ENCODE data around the gene ANKRD10. TPM values are rescaled to one million over a fixed set of nuclear protein-coding genes. Genes with fewer than 3 reads are reported as not detected.

ANKRD10 gene
- total RNA-seq, 1 donor from 2014 or later, result 47.0 TPM

DNA sequence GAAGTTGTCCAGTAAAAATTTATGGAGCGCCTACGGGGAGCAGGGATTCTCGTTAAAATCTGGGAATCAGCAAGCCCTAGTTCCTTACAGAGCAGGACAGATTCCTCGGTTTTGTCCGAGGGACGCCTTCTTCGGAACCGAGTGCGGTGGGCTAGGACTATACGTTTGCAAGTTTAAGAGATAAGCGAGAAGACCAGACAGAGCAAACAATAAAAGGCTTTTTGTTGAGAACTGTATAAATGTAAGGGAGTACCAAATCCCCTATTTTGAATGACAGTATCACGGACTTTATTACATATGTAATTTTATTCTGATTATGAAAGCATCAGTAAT is 971 bp upstream of the ANKRD10 start:
- no peak for DNase-seq (ENCODE audit: low read depth in 2 of 2)

DNA sequence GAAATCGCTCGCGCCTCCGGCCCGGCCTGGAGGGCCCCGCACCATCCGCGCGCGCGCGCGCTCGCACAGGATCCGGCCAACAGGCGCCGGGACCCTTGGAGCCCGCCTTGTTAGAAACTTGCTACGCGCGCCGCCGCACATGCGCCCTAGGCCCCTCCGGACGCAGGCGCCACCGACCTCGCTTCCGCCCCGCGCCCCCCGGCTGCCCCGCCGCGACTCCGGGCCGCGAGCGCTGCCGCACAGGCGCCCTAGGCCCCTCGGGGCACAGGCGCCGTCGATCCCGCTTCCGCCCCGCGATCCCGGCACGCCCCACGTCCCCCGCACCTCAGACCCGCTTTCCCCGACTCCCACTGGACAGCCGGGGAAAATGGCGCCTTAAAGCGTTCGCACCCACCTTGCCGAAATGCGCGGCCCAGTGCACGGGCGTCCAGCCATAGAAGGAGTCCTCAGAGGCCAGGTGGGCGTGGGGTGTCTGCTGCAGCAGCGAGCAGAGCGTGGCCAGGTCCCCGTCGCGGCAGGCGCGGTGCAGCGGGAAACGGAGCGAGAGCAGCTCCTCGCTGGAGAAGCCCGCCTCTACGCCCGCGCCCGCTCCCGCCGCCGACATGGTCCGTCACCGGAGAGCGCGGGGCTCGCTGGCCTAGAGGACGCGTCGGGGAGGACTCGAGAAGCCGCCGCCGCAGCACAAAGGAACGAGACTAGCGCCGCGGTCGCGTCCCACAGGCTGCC is 375 bp downstream of the ANKRD10 start:
- peak; percentile 73 to 77 for DNase-seq (ENCODE audit: low read depth in 2 of 2)

DNA sequence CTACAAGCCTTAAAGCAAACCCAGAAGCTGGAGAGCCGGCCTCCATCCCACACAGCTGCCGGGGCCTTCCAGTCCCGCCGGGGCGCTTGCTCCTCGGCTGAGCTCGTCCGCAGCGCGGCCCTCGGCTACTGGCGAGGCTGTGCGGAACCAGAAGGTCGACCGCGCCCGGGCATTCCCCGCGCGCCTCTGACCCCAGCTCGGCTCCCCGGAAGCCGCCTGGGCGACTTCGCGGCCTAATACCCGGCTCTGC is 863 bp downstream of the ANKRD10 start:
- DNase-seq (ENCODE audit: low read depth in 2 of 2), result peak in 1 of 2 donors; percentile 63

DNA sequence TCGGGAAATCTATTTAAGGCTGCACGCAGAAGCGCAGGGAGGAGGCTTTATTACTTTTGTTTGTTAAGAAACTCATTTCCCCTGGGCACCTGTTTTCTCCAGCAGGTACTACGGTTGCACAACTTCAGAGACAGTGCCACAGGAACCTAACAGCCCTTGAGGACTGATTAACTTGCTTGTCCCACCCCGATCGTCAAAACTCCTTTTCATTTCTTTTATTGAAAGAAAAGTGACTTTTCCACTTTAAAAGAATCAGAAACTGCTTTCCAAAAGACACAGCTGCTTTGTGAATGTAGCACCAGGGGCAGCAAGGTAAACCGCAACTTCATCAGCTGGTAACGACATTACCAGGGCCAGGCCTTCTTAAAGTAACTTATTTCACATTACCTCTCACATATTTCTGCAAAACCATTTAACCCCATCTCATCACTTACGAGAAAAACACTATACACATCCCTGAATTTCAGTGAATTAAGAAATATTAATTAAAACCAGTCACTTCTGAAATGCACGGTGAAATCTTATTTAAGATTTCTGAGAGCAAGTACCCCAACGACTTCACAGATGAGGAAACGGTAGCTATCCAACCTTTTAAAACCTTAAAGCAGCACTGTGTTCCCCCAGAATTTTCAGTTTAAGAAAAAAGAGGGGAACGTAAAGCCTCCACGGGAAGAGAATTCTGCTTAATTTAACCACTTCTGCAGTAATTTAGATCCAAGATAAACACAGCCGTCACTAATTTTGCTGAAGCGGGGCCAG is 1.4 kb downstream of the ANKRD10 start:
- DNase-seq (ENCODE audit: low read depth in 2 of 2), result peak in 1 of 2 donors; percentile 18

DNA sequence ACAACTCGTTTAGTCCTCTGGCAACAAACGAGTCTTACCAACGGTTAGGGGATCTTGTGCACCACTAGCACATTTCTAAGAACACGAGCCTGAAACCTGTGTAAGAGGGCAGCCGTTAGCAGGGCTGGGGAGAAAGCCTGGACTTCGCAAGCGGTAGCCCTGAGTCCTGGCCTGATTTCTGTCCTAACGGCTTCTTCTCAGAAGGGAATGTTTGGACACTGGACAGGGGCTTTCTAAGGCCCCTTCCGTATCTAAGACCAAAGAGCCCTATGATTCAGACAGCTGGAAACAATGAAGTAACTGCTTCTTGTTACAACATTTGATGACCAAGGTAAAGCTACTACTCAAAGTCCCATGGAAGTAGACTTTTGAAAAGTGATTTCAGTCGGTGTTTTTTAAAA is 2.2 kb downstream of the ANKRD10 start:
- DNase-seq (ENCODE audit: low read depth in 2 of 2), result peak; percentile 24 to 84

DNA sequence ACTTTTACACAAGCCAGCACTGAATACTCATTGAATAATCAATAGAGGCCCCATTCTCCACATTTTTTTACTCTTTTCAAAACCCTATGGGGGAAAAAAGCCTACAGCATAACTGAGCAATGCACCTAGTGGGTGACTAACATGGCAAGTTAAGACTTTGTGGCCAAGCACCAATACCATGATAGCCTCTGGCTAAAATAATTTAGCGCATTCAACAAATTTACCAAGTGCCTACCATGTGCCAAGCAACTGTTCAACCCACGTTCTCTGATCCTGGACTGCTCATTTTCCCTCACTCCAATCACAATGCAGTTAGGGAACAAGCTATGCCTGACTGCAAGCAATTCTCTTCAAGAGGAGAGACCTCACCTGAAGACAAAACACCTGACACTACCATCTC is 3.0 kb downstream of the ANKRD10 start:
- DNase-seq (ENCODE audit: low read depth in 2 of 2), result no peak

DNA sequence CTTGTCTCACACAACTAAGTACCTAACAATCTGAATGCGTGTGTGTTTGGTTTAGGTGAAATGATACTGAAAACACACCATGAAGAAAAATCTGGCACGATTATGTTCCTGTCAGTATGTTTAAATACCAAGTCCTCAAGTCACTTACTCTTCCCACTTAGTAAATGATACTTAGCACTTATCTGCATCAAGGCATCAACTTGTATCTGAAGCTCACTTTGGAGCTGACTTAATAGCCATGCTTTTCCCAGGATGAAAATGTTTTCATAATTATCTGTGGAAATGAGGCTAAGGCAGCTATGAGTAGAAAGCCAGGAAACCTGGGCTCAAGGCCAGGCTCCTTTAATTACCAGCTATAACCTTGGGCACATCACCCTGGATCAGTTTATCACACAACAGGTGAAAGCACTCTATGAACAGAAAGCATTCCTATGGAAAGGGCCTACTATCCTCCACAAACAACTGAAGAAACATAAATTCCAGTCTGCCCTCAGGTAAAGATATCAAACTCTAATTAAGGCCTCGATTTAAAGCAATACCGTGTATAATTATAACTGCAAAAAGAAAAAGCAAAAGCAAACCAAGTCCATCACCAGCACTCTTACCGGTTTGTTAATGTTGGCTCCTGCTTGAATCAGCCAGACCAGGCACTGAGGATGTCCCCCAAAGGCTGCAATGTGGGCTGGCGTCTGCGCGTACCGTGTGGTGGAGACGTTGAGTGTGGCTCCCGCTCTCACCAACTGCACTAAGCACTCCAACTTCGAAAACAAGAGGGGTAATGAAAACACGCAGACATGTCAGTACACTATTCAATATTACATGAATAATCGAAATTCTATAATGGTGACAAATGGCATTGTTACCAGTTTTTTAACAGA is 4.6 kb downstream of the ANKRD10 start:
- DNase-seq (ENCODE audit: low read depth in 2 of 2), result no peak

DNA sequence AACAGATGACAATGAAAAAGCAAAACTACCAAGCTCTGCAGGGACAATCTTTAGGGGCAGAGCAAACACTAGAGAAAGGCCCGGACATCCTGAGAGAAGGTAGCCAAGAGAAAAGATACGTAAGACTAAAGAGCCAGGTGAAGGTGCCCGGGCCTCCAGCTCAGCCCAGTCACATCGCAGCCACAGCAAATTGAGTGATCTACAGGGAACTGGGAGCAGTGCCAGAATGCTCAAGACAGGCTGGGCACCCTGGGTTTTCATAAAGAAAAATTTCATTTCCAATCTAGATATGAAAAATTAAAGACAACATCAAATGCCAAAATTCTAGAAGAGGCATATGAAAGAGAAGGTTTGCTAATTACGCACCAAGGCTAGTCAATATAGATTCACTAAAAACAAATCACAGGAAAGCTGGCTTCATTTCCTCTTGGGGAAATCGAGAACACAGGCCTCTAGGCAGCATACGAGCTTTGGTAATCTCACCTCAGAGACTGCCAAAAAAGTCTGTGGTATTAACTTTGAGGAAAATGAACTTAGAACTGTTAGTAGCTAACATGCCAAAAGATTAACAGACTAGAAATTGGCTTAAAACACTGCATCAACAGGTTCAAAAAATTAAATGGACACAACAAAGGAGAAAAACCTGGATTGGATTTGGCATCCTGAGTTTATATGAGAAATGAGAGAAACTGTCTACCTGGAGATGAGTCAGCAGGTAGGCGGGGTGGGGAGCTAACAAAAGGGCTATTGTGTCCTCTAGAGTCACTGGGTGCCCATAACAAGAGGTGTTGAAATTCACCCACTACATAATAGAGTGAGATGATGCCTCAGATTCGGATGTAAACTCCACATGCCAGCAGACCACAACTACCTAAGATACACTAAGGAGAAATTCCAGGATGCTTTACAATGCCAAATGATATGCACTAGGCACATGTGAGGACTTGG is 6.6 kb downstream of the ANKRD10 start:
- peak; percentile 32 to 34 for DNase-seq (ENCODE audit: low read depth in 2 of 2)

DNA sequence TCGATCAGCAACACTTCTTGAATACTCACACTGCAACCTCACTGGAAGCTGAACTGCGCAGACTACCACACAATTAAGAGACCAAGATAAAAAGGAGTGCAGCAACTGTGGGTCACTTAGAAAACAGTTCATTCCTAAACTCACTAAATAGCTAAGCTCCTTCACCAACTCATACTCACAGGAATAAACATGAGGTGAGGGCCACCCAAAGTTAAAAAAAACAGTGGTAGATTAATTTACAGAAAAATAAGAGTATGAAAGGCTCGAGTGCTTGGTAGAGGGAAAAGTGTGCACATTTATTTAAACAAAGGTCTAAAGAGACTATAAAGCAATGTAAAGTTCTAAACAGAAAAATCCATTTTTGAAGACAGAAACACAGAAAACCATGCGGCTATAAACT is 7.6 kb downstream of the ANKRD10 start:
- no peak for DNase-seq (ENCODE audit: low read depth in 2 of 2)

DNA sequence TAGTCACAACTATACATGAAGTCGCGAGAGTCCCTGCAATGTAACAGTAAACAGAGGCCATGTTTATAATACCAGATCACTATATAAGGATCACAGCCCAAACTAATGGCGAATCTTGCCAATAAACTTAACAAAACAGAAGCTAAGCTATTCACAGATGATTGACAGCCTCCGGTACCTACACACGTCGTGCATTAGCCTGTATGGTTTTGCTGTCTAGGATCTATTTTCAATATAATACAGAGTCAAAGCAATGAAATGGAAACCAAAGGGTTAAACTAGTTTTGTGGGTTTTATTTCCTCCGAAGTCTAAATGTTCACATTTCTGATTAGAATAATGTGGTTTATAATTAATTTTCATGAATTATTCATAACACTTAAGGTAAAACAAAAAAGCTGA is 10.1 kb downstream of the ANKRD10 start:
- DNase-seq (ENCODE audit: low read depth in 2 of 2), result no peak

DNA sequence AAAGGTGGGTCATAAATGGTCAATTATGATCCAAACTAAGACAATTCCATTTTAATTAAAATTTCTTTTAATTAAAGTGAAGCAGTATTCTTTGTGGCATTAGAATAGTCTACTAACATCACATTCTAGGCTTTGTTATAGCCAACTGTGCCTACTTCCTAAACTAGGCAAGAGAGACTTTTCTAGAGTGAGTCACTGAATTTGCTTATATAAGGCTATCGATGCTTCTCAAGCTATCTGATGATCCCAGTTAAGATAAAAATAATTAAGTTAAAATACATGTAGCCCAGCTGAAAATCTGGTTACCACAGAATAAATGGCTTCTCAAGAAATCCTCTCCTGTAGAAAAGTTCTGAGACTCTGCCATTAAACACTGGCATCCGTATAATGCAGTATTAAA is 12.5 kb downstream of the ANKRD10 start:
- no peak for DNase-seq (ENCODE audit: low read depth in 2 of 2)

DNA sequence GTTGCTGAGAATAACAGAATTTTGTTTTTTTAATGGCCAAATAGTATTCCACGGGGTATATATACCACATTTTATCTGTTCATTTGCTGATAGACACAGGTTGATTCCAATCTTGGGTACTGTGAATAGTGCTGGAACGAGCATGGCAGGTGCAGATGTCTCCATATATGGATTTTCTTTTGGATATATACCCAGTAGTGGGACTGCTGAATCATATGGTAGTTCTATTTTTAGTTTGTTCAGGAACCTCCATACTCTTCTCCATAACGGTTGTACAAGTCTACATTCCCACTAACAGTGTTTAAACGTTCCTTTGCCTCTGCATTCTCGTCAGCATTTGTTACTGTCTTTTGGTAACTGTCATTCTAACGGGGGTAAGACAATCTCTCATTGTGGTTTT is 17.3 kb downstream of the ANKRD10 start:
- DNase-seq (ENCODE audit: low read depth in 2 of 2), result no peak

DNA sequence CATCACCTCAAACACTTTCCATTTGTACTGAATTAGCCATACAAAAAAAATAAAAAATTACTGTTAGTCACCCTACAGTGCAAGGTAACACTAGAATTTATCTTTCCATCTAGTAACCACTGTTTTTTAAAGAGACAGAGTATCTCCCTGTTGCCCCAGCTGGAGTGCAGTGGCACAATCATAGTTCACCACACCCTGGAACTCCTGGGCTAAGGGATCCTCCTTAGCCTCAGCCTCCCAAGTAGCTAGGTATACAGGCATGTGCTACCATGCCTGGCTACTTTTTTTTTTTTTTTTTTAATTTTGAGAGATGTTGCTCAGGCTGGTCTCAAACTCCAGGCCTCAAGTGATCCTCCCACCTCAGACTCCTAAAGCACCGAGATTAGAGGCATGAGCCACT is 17.9 kb downstream of the ANKRD10 start:
- DNase-seq (ENCODE audit: low read depth in 2 of 2), result no peak

DNA sequence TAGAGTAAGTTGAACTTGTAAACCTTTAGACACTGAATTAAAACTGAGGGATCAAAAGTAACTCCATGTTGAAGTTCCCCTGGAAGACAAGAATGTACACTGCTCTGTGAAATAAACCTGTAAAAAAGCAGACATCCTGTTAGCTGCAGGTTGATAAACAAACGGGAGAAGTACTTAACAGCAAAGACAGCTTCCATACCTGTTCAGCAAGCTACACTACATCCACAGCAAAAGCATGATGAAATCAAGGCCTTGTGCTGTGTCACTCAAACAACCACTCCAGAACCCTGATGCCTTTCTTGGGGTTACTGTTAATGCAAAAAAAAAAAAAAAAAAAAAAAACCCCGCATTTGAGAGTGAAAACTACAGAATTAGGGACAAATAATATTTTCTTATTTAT is 20.8 kb downstream of the ANKRD10 start:
- DNase-seq (ENCODE audit: low read depth in 2 of 2), result no peak

DNA sequence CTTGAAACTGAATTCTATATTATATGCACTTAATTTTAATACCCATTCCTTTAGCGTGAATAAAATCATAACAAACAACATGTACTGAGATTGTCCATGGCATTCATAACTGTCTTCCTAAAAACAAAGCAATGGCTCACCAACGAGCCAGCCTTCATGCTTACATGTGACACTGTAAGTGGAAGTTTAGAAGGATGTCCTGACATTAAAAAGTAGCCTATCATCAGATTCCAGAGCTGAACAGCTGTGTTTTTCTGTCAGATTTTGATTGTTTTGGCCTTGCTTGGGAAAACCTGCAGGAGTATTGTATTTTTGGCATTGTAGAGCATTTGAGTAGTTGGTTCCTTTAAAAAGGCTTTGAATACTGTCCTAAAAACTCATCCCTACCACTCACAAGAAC is 21.3 kb downstream of the ANKRD10 start:
- peak in 1 of 2 donors; percentile 71 for DNase-seq (ENCODE audit: low read depth in 2 of 2)

DNA sequence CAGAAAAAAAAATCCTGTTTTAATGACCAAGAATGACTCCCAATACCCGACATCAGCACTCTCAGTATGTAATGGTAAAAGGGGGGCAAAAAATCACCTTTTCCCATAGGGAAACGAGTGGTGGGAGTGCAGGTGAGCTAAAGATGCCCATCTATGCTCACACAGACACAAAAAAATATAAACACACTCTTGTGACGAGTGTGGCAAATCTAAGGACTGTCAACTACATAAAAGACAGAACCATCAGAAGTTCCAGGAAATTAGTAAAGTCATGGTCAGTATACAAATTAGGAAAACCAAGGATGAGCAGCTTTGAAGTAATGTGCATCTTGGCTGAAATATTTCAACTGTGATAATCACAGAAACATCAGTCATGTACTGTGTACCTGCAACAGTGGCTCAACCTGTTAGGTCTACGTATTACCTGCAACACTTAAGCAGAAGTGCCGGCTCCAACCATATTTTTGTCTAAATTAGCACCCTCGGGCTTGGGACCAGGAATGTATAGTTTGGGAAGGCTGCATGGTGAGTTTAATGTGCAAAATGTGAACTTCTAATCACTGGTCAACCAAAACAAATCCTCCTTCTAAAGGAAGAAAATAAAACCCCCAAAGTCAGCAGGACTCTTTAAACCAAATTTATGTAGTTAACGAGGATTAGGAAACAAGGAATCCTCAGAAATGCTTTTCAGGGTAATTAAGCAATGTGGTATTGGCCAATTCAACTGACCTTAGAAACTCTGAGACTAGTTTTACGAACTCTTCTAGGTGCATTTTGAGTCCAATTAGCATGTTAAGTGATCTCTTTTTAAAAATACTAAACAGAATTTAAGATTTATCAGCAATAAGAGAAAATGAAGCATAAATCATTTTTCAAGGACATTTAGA is 24.3 kb downstream of the ANKRD10 start:
- DNase-seq (ENCODE audit: low read depth in 2 of 2), result no peak

DNA sequence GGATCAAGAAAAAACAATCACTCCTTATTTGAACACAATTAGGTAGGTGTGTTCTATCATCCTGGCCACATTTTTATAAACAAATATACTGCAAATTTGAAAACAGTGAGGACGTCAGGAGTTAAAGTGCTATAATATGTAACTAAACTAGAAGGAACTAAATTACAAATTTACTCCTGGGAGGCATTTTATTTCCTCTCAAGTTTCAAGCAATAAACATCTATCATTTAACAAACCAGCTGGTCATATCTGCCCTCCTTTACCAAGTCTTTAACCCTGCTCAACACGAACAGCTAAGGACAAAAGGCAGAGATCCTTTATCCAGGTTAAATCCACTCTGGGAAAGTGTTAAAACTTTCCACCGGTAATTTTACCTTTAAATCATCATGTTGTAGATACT is 26.5 kb downstream of the ANKRD10 start:
- no peak for DNase-seq (ENCODE audit: low read depth in 2 of 2)

DNA sequence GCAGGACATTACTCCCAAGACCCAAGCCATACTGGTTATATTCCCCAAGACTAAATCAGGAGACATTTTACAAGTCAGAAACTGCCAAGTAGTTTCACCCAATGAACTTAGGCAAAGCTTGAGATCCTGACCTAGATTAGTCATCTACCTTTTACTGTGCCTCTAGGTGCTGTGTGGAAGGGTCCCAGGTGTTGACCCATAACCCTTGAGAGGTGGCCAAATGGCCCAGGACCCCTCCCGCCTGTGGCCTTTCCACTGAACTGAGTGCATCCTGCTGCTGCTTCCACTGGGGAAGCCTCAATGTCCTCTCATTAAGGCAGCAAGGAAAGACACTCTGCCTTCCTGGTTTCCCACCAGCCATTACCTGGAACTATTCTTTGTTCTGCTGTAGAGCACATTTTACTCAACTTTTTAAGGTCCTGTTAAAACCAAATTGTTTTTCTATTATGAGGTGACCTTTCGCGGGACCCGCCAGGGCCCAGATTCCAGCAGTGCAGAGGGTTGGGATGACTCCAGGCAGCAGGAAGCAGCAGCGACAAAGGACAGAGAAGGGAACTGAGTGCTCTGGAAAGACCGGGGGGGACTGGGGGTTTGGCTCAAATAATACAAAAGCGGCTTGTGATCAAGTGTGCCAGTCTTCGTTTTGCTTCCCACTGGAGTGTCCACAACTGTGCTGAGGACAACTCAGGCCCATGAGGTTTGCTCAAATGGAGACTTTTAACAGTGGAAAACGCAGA is 27.1 kb downstream of the ANKRD10 start:
- peak in 1 of 2 donors; percentile 28 for DNase-seq (ENCODE audit: low read depth in 2 of 2)

DNA sequence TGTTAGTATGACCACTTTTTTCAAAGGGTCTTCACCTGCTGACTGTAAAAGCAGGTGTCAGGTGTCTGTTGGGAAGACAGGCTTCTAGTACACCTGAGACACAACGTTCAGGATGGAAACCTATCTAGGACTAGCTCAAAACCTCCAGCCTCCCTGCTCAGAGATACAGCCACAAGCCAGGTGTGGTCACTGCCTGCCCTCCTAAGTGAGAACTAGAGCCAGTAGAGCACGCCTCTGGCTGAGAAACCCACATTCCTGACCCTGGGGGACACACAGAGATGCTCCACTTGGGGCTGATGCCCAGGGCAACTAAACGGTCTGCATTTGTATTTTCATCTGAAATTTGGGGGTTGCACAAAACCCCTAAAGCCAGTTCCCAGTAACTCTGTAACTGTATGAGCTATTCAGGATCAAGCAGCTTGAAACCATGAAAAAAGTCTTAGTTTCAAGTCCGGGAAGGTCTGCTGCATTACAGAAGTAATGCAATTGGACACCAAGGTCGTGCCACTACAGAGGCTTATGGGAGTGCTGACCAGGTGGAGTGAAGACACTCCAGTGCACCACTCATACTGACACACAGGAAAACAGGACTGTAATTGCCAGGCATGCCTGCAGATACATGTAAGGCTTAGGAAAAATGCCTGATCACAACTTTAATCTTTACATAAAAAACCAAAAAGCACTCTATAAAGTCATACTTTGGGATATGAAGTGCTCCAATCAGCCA is 27.8 kb downstream of the ANKRD10 start:
- no peak for DNase-seq (ENCODE audit: low read depth in 2 of 2)
